AG04449 (cell line): ENCODE data around the gene NRG2.

Experiments used
- CTCF ChIA-PET: fragments of 350-600 bp; formaldehyde crosslinking; extraction: SDS; loops from one replicate; lab custom pipeline; 2021; ENCODE audit warnings: antibody characterized with exemption; lab: Yijun Ruan, JAX
- POLR2A ChIA-PET: fragments of 400-600, 350-600 bp; formaldehyde crosslinking; extraction: SDS; loops from one replicate; lab custom pipeline; 2020; ENCODE audit warnings: antibody characterized with exemption, inconsistent platforms; lab: Yijun Ruan, JAX
- DNase-seq: peaks from one replicate; pipeline ENCODE4 v3.0.0-alpha.2; 2010; ENCODE audit warnings: low read depth, low spot score
- H3K4me3 ChIP-seq: 2 replicates; pipeline ENCODE4 v1.5.1; 2011; ENCODE audit warnings: low read depth, mild to moderate bottlenecking, control low read depth, low read length
- TF ChIP-seq, protein P1 (sequence below): IDR thresholded peaks from one replicate; pipeline ENCODE4 v1.5.1; 2011; ENCODE audit warnings: mild to moderate bottlenecking, moderate library complexity, low read length, control low read depth, inconsistent platforms; ENCODE audit not compliant: insufficient read depth; ENCODE audit errors: missing control alignments

The NRG2 gene

DNA sequence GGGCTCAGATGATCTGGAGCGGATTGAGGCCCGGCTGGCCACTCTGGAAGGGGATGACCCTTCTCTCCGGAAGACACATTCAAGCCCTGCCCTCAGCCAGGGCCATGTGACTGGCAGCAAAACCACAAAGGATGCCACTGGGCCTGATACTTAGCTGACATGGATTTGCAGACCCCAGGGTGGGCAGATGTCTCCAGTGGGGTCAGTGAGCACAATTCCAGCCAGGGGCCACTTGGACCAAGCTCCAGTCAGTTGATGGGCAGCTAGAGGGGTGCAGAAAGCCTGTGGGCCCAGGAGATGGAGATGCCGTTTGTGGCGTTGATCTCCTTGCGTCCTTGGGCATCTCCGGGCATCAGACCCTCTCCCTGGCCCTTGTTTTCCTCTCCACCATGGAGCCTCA lies 200.8 kb downstream of the NRG2 start:
- ChIA-PET POLR2A (no interaction called here), CTCF (interaction anchor here (0.9 to 7.1 kb wide), 9 partner anchors 10 to 209 kb away, joined by 3 to 129 read pairs (median 5); no protein-coding TSS in a partner anchor)
- H3K4me3 ChIP-seq: no peak overlapping the region
- TF ChIP-seq, protein P1, sequence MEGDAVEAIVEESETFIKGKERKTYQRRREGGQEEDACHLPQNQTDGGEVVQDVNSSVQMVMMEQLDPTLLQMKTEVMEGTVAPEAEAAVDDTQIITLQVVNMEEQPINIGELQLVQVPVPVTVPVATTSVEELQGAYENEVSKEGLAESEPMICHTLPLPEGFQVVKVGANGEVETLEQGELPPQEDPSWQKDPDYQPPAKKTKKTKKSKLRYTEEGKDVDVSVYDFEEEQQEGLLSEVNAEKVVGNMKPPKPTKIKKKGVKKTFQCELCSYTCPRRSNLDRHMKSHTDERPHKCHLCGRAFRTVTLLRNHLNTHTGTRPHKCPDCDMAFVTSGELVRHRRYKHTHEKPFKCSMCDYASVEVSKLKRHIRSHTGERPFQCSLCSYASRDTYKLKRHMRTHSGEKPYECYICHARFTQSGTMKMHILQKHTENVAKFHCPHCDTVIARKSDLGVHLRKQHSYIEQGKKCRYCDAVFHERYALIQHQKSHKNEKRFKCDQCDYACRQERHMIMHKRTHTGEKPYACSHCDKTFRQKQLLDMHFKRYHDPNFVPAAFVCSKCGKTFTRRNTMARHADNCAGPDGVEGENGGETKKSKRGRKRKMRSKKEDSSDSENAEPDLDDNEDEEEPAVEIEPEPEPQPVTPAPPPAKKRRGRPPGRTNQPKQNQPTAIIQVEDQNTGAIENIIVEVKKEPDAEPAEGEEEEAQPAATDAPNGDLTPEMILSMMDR: no peak
- DNase-seq: no peak

DNA sequence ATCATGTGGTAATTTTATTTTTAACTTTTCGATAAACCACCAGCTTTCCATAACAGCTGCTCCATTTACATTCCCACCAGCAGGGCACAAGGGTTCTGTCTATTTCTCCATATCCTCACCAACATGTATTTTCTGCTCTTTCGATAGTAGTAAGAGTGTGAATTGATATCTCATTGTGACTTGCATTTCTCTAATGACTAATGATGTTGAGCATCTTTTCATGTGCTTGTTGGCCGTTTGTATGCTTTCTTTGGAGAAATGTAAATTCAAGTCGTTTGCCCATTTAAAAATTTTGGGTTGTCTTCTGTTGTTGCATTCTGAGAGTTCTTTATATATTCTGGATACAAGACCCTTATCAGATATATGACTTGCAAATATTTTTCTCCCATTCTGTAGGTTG lies 201.6 kb downstream of the NRG2 start:
- TF ChIP-seq, protein P1: no peak
- no peak overlapping the region for H3K4me3 ChIP-seq
- CTCF ChIA-PET: interaction anchor here (1.4 to 7.1 kb wide), 4 partner anchors 14 to 76 kb away, joined by 3 to 129 read pairs (median 6); no protein-coding TSS in a partner anchor
- DNase-seq: no peak
- POLR2A ChIA-PET: no interaction called here

DNA sequence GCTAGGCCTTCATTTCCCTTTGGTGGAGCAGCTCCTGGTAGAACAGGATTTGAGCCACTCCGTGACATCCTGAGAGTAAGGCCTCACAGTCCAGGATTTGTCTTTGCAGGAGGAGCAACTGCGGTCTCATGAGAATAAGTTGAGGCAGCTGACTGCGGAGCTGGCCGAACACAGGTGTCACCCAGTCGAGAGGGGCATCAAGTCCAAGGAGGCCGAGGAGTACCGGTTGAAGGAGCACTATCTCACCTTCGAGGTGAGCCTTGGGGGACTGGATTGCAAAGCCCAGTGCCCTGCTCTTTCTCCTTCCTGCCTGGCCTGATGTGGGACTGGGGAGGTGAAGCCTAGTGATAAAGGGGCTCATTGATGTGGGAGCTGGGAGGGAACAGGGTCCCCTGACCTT lies 203.2 kb downstream of the NRG2 start:
- TF ChIP-seq, protein P1: no peak
- ChIA-PET CTCF (interaction anchor here (1.1 to 1.6 kb wide), 2 partner anchors 47 to 52 kb away, joined by 3 to 10 read pairs; no protein-coding TSS in a partner anchor), POLR2A (no interaction called here)
- DNase-seq: no peak
- H3K4me3 ChIP-seq: no peak overlapping the region

DNA sequence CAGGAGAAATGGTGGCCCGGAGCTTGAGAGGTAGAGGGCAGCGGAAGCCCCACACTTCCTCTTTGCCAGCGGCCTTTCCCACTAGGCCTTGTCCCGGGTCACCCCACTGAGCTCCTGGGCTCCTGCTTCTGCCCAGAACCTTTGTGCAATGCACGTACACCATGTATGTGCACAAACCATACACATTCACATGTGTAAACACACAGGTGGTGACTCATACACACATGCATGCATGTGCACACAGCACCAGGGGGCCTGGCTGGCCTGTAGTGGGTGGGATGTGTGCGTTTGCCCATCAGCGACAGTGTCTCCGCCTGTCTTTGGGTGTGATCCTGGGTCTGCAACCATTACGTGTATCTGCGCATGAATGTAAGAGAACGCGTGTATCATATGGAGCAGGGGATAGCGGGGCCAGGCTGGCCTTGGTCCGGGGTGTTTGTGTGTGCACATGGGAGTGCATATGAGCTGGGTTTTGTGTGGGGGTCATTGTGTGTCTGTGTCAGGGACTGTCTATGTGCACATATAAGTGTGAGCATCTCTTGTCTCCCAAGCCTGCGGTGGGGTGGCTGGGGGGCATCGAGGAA lies 203.8 kb downstream of the NRG2 start:
- CTCF ChIA-PET: interaction anchor here (1.1 to 1.6 kb wide), 2 partner anchors 46 to 52 kb away, joined by 3 to 10 read pairs; no protein-coding TSS in a partner anchor
- DNase-seq: no peak
- TF ChIP-seq, protein P1: no peak
- POLR2A ChIA-PET: no interaction called here
- H3K4me3 ChIP-seq: no peak overlapping the region

DNA sequence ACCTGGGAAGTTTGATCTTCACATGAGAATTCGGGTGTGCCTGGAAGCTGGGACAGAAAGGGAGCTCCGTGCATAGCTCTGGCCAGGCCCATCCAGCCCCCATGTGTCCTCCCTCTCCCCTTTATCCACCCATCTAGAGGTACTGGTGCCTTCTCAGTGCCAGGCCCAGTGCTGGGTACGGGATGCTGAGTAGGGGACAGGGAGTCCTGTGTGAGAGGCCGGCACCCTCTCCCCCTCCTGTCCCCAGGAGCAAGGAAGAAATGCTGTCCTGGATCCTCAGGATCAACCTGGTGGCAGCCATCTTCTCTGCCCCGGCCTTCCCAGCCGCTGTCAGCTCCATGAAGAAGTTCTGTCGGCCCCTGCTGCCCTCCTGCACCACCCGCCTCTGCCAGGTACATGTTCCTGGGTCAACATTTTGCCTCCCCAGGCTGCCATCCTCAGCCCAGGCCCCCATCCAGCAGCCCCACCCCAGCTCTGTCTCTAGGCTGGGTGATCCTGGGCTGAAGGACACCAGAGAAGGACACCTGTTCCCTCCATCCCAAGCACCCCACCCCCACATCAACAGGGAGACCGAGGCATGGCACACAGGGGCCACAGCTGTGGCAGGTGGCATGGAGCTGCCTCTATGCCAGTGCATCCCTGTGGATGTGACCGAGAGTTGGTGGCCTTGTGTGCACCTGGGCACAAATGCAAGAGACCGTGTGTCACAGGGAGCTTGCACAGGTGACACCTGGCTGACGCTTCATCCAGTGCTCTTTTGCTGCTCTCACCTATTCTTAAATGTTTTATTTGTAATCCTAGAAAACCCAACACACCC lies 204.5 kb downstream of the NRG2 start:
- no peak for DNase-seq
- CTCF ChIA-PET: interaction anchor here (0.6 to 1.6 kb wide), 6 partner anchors 10 to 205 kb away, joined by 3 to 10 read pairs (median 3); no protein-coding TSS in a partner anchor
- TF ChIP-seq, protein P1: no peak
- H3K4me3 ChIP-seq: no peak overlapping the region
- POLR2A ChIA-PET: no interaction called here

DNA sequence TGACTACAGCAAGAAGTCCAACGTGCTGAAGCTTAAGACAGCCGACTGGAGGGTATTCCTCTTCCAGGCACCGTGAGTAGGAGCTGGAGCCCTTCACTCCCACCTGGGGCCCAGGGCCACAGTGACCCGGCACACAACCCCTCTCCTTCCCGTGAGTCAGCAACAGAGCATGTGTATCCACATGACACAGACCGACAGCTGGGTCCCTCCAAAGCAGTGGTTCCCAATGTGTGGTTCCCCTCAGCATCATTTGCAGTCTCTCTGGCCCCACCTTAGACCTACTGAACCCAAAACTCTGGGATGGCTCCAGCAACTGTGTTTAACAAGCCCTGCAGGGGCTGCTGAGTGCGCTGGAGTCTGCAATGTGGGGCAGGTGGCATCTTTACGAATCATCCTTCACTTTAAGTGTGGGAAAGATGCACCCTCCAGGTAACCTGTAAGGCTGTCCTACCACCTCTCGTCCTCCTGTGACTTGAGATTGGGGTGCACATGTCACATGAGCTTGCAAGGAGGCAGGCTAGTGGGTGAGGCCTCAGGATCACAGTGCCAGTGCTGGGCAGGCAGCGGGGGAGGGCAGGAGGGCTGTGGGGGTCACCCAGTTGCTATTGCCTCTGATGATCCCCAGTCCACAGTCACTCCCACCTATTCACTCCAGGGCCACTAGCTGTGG lies 205.3 kb downstream of the NRG2 start:
- TF ChIP-seq, protein P1: no peak
- ChIA-PET CTCF (interaction anchor here (0.6 to 1.1 kb wide), 5 partner anchors 11 to 204 kb away, joined by 3 read pairs; no protein-coding TSS in a partner anchor), POLR2A (no interaction called here)
- no peak for DNase-seq
- no peak overlapping the region for H3K4me3 ChIP-seq
